PC-9 (cell line): ENCODE results near the gene SAT1. TPM values are rescaled to one million over a fixed set of nuclear protein-coding genes. Genes with fewer than 3 reads are reported as not detected.

ENCODE experiments used
- BruUV-seq: library from RNA; stranded (reverse); fragments of 400-500 nt; replicated peaks from 2 replicates; lab custom pipeline; 2021; lab: Mats Ljungman, UMichigan
- CTCF ChIA-PET: fragments of 300-600 bp; sonication (Branson Sonifier 250); formaldehyde crosslinking; loops from one replicate; lab custom pipeline; 2022; ENCODE audit warnings: antibody characterized with exemption; lab: Charles Lee
- POLR2A ChIA-PET: fragments of 300-600 bp; sonication (Branson Sonifier 250); formaldehyde crosslinking; loops from one replicate; lab custom pipeline; 2022; ENCODE audit warnings: antibody characterized with exemption; ENCODE audit not compliant: unreplicated experiment; lab: Charles Lee
- DNase-seq, 2 experiments: peaks; one replicate each; pipeline versions ENCODE4 v3.0.0 to v3.0.0-alpha.2; 2015 to 2022; ENCODE audit warnings: mixed read lengths in 1 of 2
- H2AFZ ChIP-seq: fragments of 200-600 bp; sonication (generic); 2 replicates; pipeline ENCODE4 v1.8.1; 2017; ENCODE audit warnings: antibody characterized with exemption
- H3F3A ChIP-seq: fragments of 200-600 bp; sonication (generic); 2 replicates; pipeline ENCODE4 v1.8.1; 2017; ENCODE audit warnings: antibody characterized with exemption, mild to moderate bottlenecking, low read depth; ENCODE audit not compliant: insufficient read depth
- H3K27ac ChIP-seq: fragments of 200-600 bp; sonication (generic); 2 replicates; pipeline ENCODE4 v1.6.1; 2016; ENCODE audit warnings: mixed run types
- H3K27me3 ChIP-seq: fragments of 200-600 bp; sonication (generic); 2 replicates; pipeline ENCODE4 v1.6.1; 2016; ENCODE audit warnings: low read depth, mixed run types; ENCODE audit not compliant: insufficient read depth
- H3K36me3 ChIP-seq: fragments of 200-600 bp; sonication (generic); 2 replicates; pipeline ENCODE4 v1.6.1; 2016; ENCODE audit warnings: low read depth, mixed run types
- H3K4me1 ChIP-seq: fragments of 200-600 bp; sonication (generic); replicated peaks from 2 replicates; pipeline ENCODE4 v1.6.1; 2016; ENCODE audit warnings: mixed run types; ENCODE audit not compliant: insufficient read depth
- H3K4me2 ChIP-seq: fragments of 200-600 bp; sonication (generic); 2 replicates; pipeline ENCODE4 v1.6.1; 2017; ENCODE audit warnings: mixed run types
- H3K4me3 ChIP-seq: fragments of 200-600 bp; sonication (generic); 2 replicates; pipeline ENCODE4 v1.6.1; 2016; ENCODE audit warnings: mixed run types
- H3K79me2 ChIP-seq: fragments of 200-600 bp; sonication (generic); 2 replicates; pipeline ENCODE4 v1.6.1; 2017; ENCODE audit warnings: low read depth, mixed run types
- H3K9me2 ChIP-seq: fragments of 200-600 bp; sonication (generic); 2 replicates; pipeline ENCODE4 v1.8.1; 2017; ENCODE audit warnings: mild to moderate bottlenecking; ENCODE audit not compliant: insufficient read depth
- H3K9me3 ChIP-seq: fragments of 200-600 bp; sonication (generic); 2 replicates; pipeline ENCODE4 v1.8.1; 2016; ENCODE audit warnings: low read depth; ENCODE audit not compliant: insufficient read depth
- H4K20me1 ChIP-seq: fragments of 200-600 bp; sonication (generic); 2 replicates; pipeline ENCODE4 v1.8.1; 2017; ENCODE audit not compliant: insufficient read depth
- CTCF ChIP-seq: fragments of 200-600 bp; sonication (generic); conservative IDR thresholded peaks from 2 replicates; pipeline ENCODE4 v1.6.1; 2017; ENCODE audit warnings: mixed run types, antibody characterized with exemption, mild to moderate bottlenecking, moderate library complexity
- EZH2 ChIP-seq: fragments of 200-600 bp; sonication (generic); IDR thresholded peaks from 2 replicates; pipeline ENCODE4 v1.8.0; 2017; ENCODE audit warnings: antibody characterized with exemption, low read depth
- intact Hi-C: fragments of 100-400 bp; cut with micrococcal nuclease; formaldehyde crosslinking; loops from one replicate; pipeline ENCODE4 v1.10.0; 2022; ENCODE audit not compliant: unreplicated experiment
- total RNA-seq: library from RNA; stranded (reverse); gene quantifications from 2 replicates; pipeline ENCODE4 v1.2.3, GENCODE V29; 2021

The SAT1 gene
- total RNA-seq, 1 experiment from 2014 or later, result 99.1 TPM

GRCh38 chrX:23811656-23812055 lies 28.7 kb downstream of the SAT1 start:
- Histone ChIP-seq H2AFZ (no peak overlapping the region), H3K9me2 (no peaks in the 10 kb centered on the region), H3K9me3 (no peaks in the 10 kb centered on the region), H3K4me2 (no peak overlapping the region), H3K27ac (no peak overlapping the region), H3K27me3 (no peaks in the 10 kb centered on the region), H3F3A (peaks cover 21% of the 10 kb centered on the region), H3K79me2 (no peaks in the 10 kb centered on the region), H3K4me1 (peaks cover 5% of the 10 kb centered on the region), H4K20me1 (no peaks in the 10 kb centered on the region), H3K4me3 (no peak overlapping the region), H3K36me3 (no peaks in the 10 kb centered on the region)
- no peak for DNase-seq
- ChIA-PET CTCF (no interaction called here), POLR2A (no interaction called here)
- no TSS peak for BruUV-seq
- TF ChIP-seq EZH2, result no peak
- TF ChIP-seq CTCF, result no peak
- intact Hi-C loops, result no loop called here

GRCh38 chrX:23813808-23814207 lies 30.8 kb downstream of the SAT1 start:
- TF ChIP-seq CTCF, result no peak
- TF ChIP-seq EZH2, result no peak
- intact Hi-C loops, result no loop called here
- H2AFZ ChIP-seq, result no peak overlapping the region
- no peaks in the 10 kb centered on the region for H4K20me1 ChIP-seq
- POLR2A ChIA-PET, result no interaction called here
- no peak overlapping the region for H3K4me3 ChIP-seq
- no peak overlapping the region for H3K27ac ChIP-seq
- H3K79me2 ChIP-seq, result no peaks in the 10 kb centered on the region
- no peak for DNase-seq
- no peaks in the 10 kb centered on the region for H3K9me2 ChIP-seq
- H3F3A ChIP-seq, result peaks cover 11% of the 10 kb centered on the region
- H3K9me3 ChIP-seq, result no peaks in the 10 kb centered on the region
- H3K4me1 ChIP-seq, result peaks cover 4% of the 10 kb centered on the region; the same call in 1 of the 2 replicates
- CTCF ChIA-PET, result interaction anchor here (0.6 kb wide), 1 partner anchor 31 kb away, joined by 3 read pairs; the partner anchor contains the start of gene SAT1
- no peaks in the 10 kb centered on the region for H3K27me3 ChIP-seq
- H3K4me2 ChIP-seq, result no peak overlapping the region
- no TSS peak for BruUV-seq
- H3K36me3 ChIP-seq, result no peaks in the 10 kb centered on the region

- no peak overlapping the region for H3K4me3 ChIP-seq
- H2AFZ ChIP-seq, result no peak overlapping the region
- no peaks in the 10 kb centered on the region for H4K20me1 ChIP-seq
- H3K27me3 ChIP-seq, result no peaks in the 10 kb centered on the region
- TF ChIP-seq EZH2, result no peak
- TF ChIP-seq CTCF, result no peak
- H3K4me1 ChIP-seq, result peaks cover 4% of the 10 kb centered on the region; the same call in 1 of the 2 replicates
- DNase-seq, result no peak
- intact Hi-C loops, result no loop called here
- no peaks in the 10 kb centered on the region for H3K36me3 ChIP-seq
- no peaks in the 10 kb centered on the region for H3K9me3 ChIP-seq
- H3K9me2 ChIP-seq, result no peaks in the 10 kb centered on the region
- peaks cover 7% of the 10 kb centered on the region; the same call in 1 of the 2 replicates for H3F3A ChIP-seq
- BruUV-seq, result no TSS peak
- no peaks in the 10 kb centered on the region for H3K79me2 ChIP-seq
- no peak overlapping the region for H3K27ac ChIP-seq
- POLR2A ChIA-PET, result no interaction called here
- CTCF ChIA-PET, result no interaction called here
- no peak overlapping the region for H3K4me2 ChIP-seq
Observed at GRCh38 chrX:23815376-23815775, 32.4 kb downstream of the SAT1 start.
